GM20000 (cell line): Measurements from ENCODE around the gene ZNF487.
A peak's percentile ranks its signal among the peaks of the same experiment; 100 is the strongest.
"Not testable (repeated sequence)": the region's sequence is repeated elsewhere in the genome, so short reads cannot be mapped to it uniquely, and the experiment has no call there.

Source experiments
- DNase-seq: peaks from one replicate; pipeline ENCODE4 v3.0.0; 2012; ENCODE audit warnings: low spot score
- TF ChIP-seq, protein P1 (sequence below): IDR thresholded peaks from 2 replicates; pipeline ENCODE4 v1.5.1; 2012; ENCODE audit warnings: mild to moderate bottlenecking, control low read depth; ENCODE audit errors: extremely low read depth, missing control alignments

The ZNF487 gene

DNA sequence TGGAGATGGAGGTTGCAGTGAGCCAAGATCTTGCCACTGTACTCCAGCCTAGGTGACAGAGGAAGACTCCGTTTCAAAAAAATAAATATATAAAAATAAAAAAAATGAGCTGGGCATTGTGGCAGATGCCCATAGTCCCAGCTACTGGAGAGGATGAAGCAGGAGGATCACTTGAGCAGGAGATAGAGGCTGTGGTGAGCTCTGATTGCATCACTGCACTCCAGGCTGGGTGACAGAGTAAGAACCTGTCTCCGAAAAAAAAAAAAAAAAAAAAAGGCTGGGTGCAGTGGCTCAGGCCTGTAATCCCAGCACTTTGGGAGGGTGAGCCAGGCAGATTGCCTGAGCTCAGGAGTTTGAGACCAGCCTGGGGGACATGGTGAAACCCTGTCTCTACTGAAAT lies 11.8 kb downstream of the ZNF487 start:
- DNase-seq = no peak
- TF ChIP-seq, protein P1, sequence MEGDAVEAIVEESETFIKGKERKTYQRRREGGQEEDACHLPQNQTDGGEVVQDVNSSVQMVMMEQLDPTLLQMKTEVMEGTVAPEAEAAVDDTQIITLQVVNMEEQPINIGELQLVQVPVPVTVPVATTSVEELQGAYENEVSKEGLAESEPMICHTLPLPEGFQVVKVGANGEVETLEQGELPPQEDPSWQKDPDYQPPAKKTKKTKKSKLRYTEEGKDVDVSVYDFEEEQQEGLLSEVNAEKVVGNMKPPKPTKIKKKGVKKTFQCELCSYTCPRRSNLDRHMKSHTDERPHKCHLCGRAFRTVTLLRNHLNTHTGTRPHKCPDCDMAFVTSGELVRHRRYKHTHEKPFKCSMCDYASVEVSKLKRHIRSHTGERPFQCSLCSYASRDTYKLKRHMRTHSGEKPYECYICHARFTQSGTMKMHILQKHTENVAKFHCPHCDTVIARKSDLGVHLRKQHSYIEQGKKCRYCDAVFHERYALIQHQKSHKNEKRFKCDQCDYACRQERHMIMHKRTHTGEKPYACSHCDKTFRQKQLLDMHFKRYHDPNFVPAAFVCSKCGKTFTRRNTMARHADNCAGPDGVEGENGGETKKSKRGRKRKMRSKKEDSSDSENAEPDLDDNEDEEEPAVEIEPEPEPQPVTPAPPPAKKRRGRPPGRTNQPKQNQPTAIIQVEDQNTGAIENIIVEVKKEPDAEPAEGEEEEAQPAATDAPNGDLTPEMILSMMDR = no peak

DNA sequence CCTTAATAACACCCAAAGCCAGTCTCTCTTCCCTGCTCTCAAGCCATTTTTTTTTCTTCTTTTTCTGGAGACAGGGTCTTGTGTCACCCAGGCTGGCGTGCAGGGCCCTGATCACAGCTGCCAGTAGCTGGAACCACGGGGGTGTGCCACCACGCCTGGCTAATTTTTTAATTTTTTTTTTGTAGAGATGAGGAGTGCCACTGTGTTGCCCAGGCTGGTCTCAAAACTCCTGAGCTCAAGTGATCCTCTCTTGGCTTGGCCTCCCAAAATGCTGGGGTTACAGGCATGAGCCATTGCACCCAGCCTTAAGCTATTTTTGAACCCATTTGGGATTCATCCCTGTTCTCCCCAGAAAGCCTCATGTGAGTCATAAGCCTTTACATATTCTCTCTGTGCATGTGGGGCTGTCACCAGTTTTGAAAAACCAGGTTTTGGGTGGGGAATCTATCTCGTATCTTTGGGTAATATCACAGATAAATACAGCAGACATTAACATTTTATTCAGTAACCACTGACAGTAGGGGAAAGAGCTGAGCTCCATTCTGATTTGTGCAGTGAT lies 15.5 kb downstream of the ZNF487 start:
- TF ChIP-seq, protein P1 = no peak
- DNase-seq = no peak

DNA sequence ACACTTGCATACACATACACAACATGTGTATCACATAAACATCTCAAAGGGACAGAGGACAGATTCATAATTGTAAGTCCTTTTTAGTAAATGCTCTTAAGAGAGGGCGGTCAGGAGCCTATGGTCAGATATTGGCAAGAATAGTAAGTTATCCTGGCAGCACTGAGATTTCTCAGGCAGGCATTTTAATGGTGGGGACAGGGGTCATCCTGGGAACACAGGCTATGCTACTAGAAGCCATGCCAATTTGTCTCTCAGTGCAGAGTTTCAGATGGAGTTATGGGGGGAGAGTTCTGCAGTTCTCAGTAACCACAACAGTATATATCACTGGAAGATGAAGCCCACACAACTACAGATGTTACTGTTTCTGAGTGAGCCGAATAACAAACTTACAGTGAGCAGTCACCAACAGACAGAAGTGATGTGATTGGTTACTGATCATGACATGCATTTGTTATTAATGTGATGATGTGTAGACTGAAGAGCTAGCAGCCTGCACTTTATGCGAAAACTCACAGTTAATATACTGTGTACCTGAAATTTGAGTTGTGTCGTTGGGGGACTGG lies 16.4 kb downstream of the ZNF487 start:
- peak; percentile 67 for DNase-seq
- TF ChIP-seq, protein P1 = no peak

DNA sequence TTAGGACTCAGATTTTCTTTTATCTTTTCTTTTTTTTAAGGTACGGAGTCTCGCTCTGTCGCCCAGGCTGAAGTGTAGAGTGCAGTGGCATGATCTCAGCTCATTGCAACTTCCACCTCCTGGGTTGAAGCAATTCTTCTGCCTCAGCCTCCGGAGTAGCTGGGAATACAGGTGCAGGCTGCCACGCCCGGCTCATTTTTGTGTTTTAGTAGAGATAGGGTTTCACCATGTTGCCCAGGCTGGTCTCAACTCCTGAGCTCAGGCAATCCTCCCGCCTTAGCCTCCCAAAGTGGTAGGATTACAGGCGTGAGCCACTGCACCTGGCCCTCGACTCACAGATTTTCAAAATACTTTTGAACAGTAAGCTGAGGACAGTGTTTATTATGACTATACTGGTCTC lies 17.1 kb downstream of the ZNF487 start:
- DNase-seq = not testable (repeated sequence)

DNA sequence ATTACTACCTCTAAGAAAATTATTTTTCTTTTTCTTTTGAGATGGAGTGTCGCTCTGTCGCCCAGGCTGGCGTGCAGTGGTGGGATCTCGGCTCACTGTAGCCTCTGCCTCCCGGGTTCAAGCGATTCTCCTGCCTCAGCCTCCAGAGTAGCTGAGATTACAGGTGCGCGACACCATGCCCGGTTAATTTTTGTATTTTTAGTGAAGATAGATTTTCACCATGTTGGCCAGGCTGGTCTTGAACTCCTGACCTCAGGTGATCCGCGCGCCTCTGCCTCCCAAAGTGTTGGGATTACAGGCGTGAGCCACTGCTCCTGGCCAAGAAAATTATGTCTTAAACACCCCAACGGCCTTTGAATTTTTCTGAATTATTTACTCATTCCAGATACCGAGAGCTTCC lies 19.6 kb downstream of the ZNF487 start:
- not testable (repeated sequence) for DNase-seq

DNA sequence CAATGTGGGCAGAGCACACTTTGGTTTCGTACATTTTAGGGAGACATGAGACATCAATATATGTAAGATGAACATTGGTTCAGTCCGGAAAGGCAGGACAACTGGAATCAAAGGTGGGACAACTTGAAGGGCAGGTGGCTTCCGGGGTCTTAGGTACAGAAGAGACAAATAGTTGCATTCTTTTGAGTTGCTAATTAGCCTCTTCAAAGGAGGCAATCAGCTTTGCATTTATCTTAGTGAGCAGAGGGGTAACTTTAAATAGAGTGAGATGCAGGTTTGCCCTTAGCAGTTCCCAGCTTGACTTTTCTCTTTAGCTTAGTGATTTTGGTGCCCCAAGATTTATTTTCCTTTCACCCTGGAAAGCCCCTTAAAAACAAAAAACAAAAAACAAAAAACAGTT lies 21.3 kb downstream of the ZNF487 start:
- TF ChIP-seq, protein P1 = no peak
- DNase-seq = no peak

DNA sequence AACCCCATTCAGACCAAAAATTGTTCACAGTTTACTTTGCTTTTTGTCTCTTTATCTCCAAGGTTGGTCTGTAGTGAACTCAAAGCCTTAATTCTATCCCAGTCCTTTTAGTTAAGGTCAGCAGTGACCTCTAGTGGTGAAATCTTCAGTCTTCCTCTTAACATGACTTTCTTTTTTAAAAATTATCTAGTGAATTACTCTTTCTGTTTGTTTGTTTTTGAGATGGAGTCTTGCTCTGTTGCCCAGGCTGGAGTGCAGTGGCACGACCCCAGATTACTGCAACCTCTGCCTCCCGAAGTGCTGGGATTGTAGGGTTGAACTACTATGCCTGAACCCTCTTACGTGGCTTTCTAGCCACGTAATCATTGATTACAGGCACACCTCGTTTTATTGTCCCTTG lies 25.0 kb downstream of the ZNF487 start:
- TF ChIP-seq, protein P1 = peak; percentile 38
- peak; percentile 78 for DNase-seq

DNA sequence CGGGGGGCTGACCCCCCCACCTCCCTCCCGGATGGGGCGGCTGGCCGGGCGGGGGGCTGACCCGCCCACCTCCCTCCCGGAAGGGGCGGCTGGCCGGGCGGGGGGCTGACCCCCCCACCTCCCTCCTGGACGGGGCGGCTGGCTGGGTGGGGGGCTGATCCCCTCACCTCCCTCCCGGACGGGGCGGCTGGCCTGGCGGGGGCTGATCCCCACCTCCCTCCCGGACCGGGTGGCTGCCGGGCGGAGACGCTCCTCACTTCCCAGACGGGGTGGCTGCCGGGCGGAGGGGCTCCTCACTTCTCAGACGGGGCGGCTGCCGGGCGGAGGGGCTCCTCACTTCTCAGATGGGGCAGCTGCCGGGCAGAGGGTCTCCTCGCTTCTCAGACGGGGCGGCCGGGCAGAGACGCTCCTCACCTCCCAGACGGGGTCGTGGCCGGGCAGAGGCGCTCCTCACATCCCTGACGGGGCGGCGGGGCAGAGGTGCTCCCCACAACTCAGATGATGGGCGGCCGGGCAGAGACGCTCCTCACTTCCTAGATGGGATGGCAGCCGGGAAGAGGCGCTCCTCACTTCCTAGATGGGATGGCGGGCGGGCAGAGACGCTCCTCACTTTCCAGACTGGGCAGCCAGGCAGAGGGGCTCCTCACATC lies 28.3 kb downstream of the ZNF487 start:
- DNase-seq = not testable (repeated sequence)

DNA sequence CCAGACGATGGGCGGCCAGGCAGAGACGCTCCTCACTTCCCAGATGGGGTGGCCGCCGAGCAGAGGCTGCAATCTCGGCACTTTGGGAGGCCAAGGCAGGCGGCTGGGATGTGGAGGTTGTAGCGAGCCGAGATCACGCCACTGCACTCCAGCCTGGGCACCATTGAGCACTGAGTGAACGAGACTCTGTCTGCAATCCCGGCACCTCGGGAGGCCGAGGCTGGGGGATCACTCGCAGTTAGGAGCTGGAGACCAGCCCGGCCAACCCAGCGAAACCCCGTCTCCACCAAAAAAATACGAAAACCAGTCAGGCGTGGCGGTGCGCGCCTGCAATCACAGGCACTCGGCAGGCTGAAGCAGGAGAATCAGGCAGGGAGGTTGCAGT lies 28.8 kb downstream of the ZNF487 start:
- DNase-seq = not testable (repeated sequence)
